Ovary (tissue), 9 donors: ENCODE data around the gene UBXN2A. TPM values are rescaled to one million over a fixed set of nuclear protein-coding genes. Genes with fewer than 3 reads are reported as not detected.

ENCODE experiments used
- DNase-seq, 5 donors: peaks; one replicate each; pipeline ENCODE4 v3.0.0-alpha.2; 2019 to 2020
- H3K27ac ChIP-seq, 2 donors: fragments of 200-600 bp; one replicate each; pipeline versions ENCODE4 v1.5.1 to v1.8.0; 2019 to 2022
- H3K27me3 ChIP-seq: fragments of 200-600 bp; one replicate; pipeline ENCODE4 v1.8.0; 2022
- H3K36me3 ChIP-seq: fragments of 200-600 bp; sonication (generic); one replicate; pipeline ENCODE4 v1.5.1; 2019
- H3K4me1 ChIP-seq: one replicate; pipeline ENCODE4 v1.8.1; 2013; ENCODE audit warnings: mild to moderate bottlenecking, moderate library complexity; ENCODE audit not compliant: insufficient read depth
- H3K4me3 ChIP-seq: fragments of 200-600 bp; sonication (generic); one replicate; pipeline ENCODE4 v1.5.1; 2017
- H3K9me3 ChIP-seq, 2 donors: fragments of 200-600 bp in 1 of 2; sonication (generic) in 1 of 2; one replicate each; pipeline versions ENCODE4 v1.5.1 to v1.8.1; 2013 to 2019; ENCODE audit warnings: mild to moderate bottlenecking in 1 of 2, moderate library complexity in 1 of 2
- EP300 ChIP-seq: sonication (generic); formaldehyde crosslinking; IDR thresholded peaks from one replicate; pipeline ENCODE4 v1.6.1; 2017; ENCODE audit warnings: antibody characterized with exemption
- POLR2A ChIP-seq: fragments of 450-650 bp; IDR thresholded peaks from one replicate; pipeline ENCODE4 v1.6.1; 2017; ENCODE audit warnings: antibody characterized with exemption, mild to moderate bottlenecking, moderate library complexity
- WGBS, 3 donors: extraction: QIAGEN DNeasy Blood & Tissue Kit in 1 of 3; methylation state at CpG; one replicate each; pipeline versions ENCODE4 v1.1.5 to v1.1.7; 2013 to 2017; 5-methylcytosine and 5-hydroxymethylcytosine counted together
- intact Hi-C, 4 donors: fragments of 100-400 bp; cut with DNase I; formaldehyde crosslinking; loops; one replicate each; pipeline versions ENCODE4 v1.11.0 to v1.15.1; 2022 to 2023
- polyA plus RNA-seq, 2 donors: library from polyadenylated mRNA; stranded (reverse); fragments of 200-250 nt in 1 of 2; fragments of 350-450 nt in 1 of 2; fragmentation: Illumina TruSeq in 1 of 2; extraction: RNeasy Lipid Tissue Mini Kit (QIAGEN cat#74804) in 1 of 2; gene quantifications; one replicate each; pipeline ENCODE4 v1.2.3, GENCODE V29; 2013 to 2014
- total RNA-seq, 7 donors: library from RNA; depleted of rRNA in 2 of 7; stranded (reverse); fragments of >200 nt in 2 of 7; fragmentation: NEBNext Ultra II Directional in 3 of 7; extraction: Animal tissue kit (Norgen Biotek cat#: 25700) in 3 of 7; gene quantifications; one replicate each; pipeline versions ENCODE4 v1.1.0 to v1.2.4, GENCODE V29; 2016 to 2023
- TF ChIP-seq, protein P1 (sequence below), 3 donors: fragments of 450-650 bp in 2 of 3; fragments of 200-600 bp in 1 of 3; IDR thresholded peaks; one replicate each; pipeline versions ENCODE4 v1.5.1 to v1.8.0; 2016 to 2022; ENCODE audit warnings: antibody characterized with exemption in 3 of 3, mild to moderate bottlenecking in 1 of 3
- donor health status: DM: no; HTN: no; CAD: no; lungs with moderate emphysema.
- donor health status: DM: no; HTN: no; CAD: no.
- donor health status: Bipolar disorder and iron deficiency.
- donor health status: DM: yes; HTN: yes; CAD: no.
- donor health status: DM: no; HTN: no; CAD: no.
- donor health status: DM: yes; HTN: yes; CAD: no.

UBXN2A gene
- total and polyA plus RNA-seq, 9 donors, result 6.0 to 16.3 (median 14.0) TPM

DNA sequence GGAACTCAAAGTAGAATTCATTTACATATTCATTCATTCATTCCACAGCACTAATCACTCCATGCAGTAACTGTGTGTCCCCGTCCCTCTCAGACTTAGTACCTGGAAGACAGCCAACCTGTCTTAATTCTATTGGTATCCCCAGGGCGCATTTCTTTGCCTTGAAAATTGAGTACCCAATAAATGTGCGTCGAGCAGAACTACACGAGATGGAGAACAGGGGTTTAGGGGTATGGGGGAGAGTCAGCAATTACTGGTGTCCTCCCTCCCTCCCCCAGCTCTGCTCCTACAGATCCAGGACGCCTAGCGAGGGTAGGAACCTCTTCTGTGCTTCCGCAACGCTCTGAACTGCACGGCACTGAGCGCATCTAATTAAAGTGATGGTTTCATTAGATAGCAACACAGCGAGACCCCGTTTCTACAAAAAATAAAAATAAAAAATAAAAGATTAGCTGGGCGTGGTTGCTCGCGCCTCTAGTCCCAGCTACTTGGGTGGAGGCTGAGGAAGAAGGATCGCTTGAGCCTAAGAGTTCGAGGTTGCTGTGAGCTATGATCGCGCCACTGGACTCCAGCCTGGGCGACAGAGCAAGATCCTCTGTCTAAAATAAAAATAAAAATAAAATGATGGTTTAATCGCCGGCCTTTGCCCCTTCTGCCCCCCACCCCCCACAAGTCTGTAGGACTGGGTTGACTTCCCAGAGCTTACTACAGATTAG is 108.7 kb downstream of the UBXN2A start:
- peaks cover 4% of the 10 kb centered on the region for H3K4me1 ChIP-seq
- H3K4me3 ChIP-seq, result peak overlapping the region; percentile 76
- no peak overlapping the region for H3K27ac ChIP-seq
- DNase-seq, result no peak
- H3K36me3 ChIP-seq, result no peaks in the 10 kb centered on the region
- H3K27me3 ChIP-seq, result no peaks in the 10 kb centered on the region
- intact Hi-C loops, result no loop called here
- no peaks in the 10 kb centered on the region for H3K9me3 ChIP-seq
- WGBS, 3 donors, result 15 to 25% (median 21%) methylated on average over 23 of the region's 23 CpGs
- TF ChIP-seq, protein P1, sequence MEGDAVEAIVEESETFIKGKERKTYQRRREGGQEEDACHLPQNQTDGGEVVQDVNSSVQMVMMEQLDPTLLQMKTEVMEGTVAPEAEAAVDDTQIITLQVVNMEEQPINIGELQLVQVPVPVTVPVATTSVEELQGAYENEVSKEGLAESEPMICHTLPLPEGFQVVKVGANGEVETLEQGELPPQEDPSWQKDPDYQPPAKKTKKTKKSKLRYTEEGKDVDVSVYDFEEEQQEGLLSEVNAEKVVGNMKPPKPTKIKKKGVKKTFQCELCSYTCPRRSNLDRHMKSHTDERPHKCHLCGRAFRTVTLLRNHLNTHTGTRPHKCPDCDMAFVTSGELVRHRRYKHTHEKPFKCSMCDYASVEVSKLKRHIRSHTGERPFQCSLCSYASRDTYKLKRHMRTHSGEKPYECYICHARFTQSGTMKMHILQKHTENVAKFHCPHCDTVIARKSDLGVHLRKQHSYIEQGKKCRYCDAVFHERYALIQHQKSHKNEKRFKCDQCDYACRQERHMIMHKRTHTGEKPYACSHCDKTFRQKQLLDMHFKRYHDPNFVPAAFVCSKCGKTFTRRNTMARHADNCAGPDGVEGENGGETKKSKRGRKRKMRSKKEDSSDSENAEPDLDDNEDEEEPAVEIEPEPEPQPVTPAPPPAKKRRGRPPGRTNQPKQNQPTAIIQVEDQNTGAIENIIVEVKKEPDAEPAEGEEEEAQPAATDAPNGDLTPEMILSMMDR (IDR thresholded peaks at IDR 0.05), result no peak
- no peak for TF ChIP-seq EP300
- no peak for TF ChIP-seq POLR2A

GRCh38 chr2:24049485-24050021 is 109.3 kb downstream of the UBXN2A start, which contains the start of gene FKBP1B:
TSS of gene FKBP1B (plus strand) at chr2:24049741. CDS start at chr2:24049850, 109 bp downstream.
- peak within 1 kb of the TSS; percentile 31 to 46 for H3K27ac ChIP-seq
- WGBS, 3 donors, result 1% methylated on average over 22 to 52 of the region's 52 CpGs
- peak; percentile 48 to 66 (median 56) for DNase-seq
- TF ChIP-seq POLR2A (no peak), EP300 (no peak)
- TF ChIP-seq, protein P1 (IDR thresholded peaks at IDR 0.05), result no peak
- H3K9me3 ChIP-seq, result no peaks in the 10 kb centered on the region
- no peaks in the 10 kb centered on the region for H3K27me3 ChIP-seq
- intact Hi-C loops, result no loop called here
- H3K36me3 ChIP-seq, result no peaks in the 10 kb centered on the region
- peaks cover 4% of the 10 kb centered on the region for H3K4me1 ChIP-seq
- H3K4me3 ChIP-seq, result peak within 1 kb of the TSS; percentile 76

DNA sequence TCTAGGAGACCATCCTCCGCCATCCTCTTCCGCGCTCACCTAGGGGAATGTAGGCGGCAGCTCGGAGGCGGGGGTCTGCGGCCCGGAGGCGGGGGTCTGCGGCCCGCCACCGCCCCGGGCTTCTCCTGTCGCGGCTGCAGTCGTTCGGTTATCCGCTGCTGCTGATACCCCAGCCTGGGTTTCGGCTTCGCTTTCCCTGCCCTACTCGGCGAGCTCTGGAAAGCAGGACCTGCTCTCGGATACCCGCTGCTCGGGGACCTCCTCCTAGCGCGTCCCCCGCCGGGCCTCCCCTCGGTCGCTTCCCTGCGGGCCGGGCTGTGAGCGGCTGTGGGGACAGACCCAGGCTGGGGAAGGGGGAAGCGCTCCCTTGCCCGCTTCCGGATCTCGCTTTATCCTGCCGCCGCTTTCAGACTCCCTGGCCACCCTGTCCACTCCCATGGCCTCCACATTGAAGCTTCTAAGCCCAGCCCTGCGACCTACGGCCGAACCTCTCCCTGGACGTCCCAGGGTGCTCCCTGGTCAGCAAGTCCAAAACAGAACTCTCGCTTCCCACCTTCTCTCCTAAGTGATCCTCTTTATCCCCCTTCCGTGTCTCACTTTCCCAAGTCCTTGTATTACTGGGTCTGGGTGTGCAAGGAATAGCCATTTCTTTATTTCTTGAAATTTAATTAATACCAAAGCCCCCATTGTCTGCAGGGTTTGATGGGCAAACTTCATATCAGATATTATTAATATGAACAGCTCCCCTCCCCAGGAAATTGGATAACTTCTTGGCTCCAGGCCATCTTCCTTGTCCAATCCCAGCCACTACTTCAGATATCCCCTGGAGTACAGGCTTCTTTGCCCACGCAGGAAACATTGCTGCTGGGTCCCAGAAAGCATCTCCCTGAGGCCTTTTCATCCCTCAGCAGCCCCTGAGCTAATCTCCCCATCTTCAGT is 110.0 kb downstream of the UBXN2A start:
- no peaks in the 10 kb centered on the region for H3K9me3 ChIP-seq
- 2 to 5% (median 4%) methylated on average over 32 to 47 of the region's 47 CpGs for WGBS, 3 donors
- peaks cover 4% of the 10 kb centered on the region for H3K4me1 ChIP-seq
- H3K27me3 ChIP-seq, result no peaks in the 10 kb centered on the region
- no peaks in the 10 kb centered on the region for H3K36me3 ChIP-seq
- intact Hi-C loops, result no loop called here
- no peak for TF ChIP-seq POLR2A
- TF ChIP-seq EP300, result no peak
- TF ChIP-seq, protein P1 (IDR thresholded peaks at IDR 0.05), result no peak
- peak; percentile 23 to 51 (median 39) for DNase-seq
- H3K27ac ChIP-seq, result peak overlapping the region; percentile 31 to 46
- peak overlapping the region; percentile 76 for H3K4me3 ChIP-seq

GRCh38 chr2:24051833-24052232 is 111.6 kb downstream of the UBXN2A start:
- Histone ChIP-seq H3K4me3 (no peak overlapping the region), H3K9me3 (no peaks in the 10 kb centered on the region), H3K27ac (no peak overlapping the region), H3K4me1 (peaks cover 4% of the 10 kb centered on the region), H3K36me3 (no peaks in the 10 kb centered on the region), H3K27me3 (no peaks in the 10 kb centered on the region)
- intact Hi-C loops, result no loop called here
- DNase-seq, result no peak
- TF ChIP-seq, protein P1 (IDR thresholded peaks at IDR 0.05), result no peak
- WGBS, 3 donors, result 81 to 88% (median 82%) methylated on average over 8 of the region's 8 CpGs
